Activated CD8-positive, alpha-beta memory T cell treated with anti-CD3 and anti-CD28 coated beads, Interleukin-2, amount 50 U/mL, for 48 hours (primary cell): ENCODE measurements around the gene CACNA1D.
"Not testable (repeated sequence)": the region's sequence is repeated elsewhere in the genome, so short reads cannot be mapped to it uniquely, and the experiment has no call there.

ENCODE experiments used
- DNase-seq: peaks from one replicate; pipeline ENCODE4 v3.0.0-alpha.2; 2020

Gene CACNA1D

GRCh38 chr3:53618524-53618906, 124.1 kb downstream of the CACNA1D start:
- no peak for DNase-seq

DNA sequence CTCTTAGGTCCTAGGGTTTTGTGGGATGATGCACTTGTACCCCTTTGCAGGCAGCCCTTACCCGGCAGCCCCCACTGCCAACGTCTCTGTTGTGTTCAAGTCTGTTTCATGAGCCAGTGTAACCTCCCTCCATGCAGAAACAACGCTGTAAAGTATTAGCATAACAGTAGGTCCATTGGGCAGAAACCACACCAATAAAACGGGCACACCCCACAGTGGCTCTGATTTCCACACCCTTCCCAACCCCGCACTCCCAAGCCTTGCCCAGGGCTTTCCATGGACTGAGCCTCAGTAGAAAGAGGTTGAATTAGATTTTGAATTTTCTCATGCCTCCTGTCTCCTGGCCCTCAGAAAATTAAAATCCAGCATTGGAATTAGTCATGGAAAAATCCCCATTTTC, 124.5 kb downstream of the CACNA1D start:
- DNase-seq: no peak

- no peak for DNase-seq
Observed at GRCh38 chr3:53624061-53624857, 129.8 kb downstream of the CACNA1D start.

GRCh38 chr3:53626876-53627275, 132.5 kb downstream of the CACNA1D start:
- no peak for DNase-seq

GRCh38 chr3:53628536-53629401, 134.4 kb downstream of the CACNA1D start:
- DNase-seq: no peak

- no peak for DNase-seq
Observed at GRCh38 chr3:53629402-53629723, 135.0 kb downstream of the CACNA1D start.

DNA sequence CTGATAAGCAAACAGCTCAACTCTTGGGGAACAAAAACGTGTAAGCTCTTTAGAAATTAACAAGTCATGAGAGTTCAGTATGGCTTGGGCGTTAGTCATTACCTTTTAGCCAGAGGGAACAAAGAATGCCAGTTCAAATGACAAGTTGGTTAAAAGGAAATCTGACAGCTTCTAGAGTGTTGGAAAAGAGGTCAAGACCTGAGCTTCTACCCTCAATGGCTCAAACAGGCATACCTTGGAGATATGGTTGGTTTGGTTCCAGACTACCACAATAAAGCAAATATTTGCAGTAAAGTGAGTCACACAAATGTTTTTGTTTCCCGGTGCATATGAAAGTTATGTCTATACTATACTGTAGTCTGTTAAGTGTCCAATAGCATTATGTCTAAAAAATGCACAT, 136.1 kb downstream of the CACNA1D start:
- no peak for DNase-seq

GRCh38 chr3:53633197-53633787, 138.9 kb downstream of the CACNA1D start:
- DNase-seq: no peak

DNA sequence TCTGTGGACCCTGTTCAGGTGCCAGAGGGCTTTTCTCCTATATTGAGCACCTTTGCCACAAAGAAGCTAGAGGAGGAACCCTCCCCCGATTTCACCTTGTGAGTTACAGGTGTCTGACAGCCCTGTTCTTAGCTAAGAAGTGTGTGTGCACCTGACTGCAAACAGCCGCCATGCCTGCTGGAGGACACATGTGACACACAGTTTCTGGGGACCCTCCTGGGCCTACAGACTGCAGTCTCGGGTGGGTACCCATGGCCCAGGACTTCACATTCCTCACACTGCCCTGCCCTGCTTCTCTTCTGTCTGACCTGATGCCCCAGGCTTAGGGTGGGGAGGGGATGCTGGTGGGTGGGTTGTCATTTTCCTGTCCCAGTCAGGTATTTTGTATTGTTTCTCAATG, 140.6 kb downstream of the CACNA1D start:
- no peak for DNase-seq

GRCh38 chr3:53638806-53639205, 144.4 kb downstream of the CACNA1D start:
- not testable (repeated sequence) for DNase-seq

GRCh38 chr3:53641397-53641796, 147.0 kb downstream of the CACNA1D start:
- no peak for DNase-seq

DNA sequence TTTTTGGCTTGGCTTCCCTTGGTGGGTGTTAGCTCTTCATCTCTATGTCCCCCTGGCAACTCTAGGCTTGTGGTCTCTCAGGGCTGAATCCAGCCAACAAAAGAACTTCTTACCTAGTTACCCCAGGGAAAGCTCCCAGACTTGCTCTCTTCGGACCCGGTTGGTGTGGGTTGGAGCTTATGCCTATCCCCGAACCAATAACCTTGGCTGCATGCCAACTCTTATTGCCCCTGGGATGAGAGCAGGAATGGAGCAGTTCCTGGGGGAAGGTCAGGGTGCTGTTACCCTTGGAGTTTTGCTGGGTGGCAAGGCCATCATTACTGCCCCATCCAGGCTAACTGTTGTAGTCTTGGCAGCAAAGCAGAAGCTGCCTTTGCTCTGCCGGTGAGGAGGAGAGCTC, 147.8 kb downstream of the CACNA1D start:
- no peak for DNase-seq

DNA sequence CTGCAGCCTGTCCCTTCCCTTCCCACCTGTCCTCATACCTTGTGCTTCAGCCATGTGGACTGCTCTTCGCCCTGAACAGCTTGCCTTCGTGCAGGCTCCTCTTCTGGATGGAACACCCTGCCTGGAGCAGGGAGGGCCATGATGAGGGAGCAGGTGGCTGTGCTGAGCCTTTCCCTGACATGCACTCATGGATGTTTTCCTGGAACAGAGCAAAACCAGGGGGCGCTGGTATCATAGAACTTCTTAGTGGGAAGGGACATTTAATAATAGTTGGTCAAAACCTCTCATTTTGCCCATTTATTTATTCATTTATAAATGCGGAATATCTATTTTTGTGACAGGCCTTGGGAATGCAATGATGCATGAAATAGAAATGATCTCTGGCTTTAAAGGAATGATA, 149.3 kb downstream of the CACNA1D start:
- DNase-seq: no peak

DNA sequence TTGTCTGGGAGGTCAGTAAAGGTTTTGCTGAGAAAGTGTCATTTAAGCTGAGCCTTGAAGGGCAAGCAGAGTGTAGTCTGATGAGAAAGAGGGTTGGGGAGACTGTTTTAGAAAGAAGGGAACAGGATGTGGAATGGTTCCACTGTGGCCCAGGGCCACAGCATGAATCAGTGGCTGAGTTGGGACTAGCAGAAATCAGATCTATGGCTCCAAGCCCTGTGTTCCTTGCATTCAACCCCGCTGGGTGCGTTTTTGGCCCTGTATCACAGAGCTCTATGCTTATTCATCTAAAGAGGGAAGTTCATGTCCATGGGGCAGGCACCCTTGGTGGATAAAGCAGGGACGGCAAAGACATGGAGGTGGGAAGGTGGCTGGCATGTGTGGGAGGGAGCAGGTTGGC, 151.3 kb downstream of the CACNA1D start:
- no peak for DNase-seq

- no peak for DNase-seq
Observed at GRCh38 chr3:53646723-53647122, 152.3 kb downstream of the CACNA1D start.

DNA sequence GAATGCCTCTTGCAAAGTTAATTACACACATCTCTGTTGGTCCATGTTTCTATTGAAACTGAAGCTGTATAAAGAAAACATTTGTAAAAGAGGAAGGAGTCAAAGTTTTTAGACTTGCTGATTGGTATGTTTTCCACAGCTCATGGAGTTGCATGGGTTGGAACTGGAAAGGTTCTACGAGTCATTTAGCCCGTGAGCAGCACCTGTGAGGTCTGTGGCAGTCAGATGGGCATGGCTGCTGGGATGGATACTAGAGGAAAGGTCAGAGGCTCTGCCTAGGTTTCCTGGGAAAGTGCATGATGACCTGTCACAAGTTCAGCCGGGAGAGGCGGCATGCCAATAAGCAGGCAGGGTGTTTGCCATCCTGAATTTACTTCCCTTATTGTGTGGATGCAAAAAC, 155.4 kb downstream of the CACNA1D start:
- no peak for DNase-seq

DNA sequence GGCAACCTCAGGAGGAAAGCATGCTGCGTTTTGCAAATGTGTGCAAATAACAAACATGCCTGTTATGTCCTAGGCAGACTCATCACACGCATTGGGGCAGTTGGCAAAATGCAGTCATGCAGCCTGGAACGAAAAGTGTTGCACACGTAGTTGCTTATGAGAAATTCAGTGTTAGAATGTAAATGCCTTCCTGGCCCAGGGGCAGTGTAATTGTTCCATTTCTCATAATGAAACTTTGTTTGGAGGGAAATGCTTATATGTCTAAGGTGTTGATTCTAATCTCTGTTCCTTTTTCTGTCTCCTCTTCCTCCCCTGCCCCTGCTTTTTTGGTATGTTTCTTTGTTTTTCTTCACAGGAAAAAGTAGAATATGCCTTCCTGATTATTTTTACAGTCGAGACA, 156.0 kb downstream of the CACNA1D start:
- DNase-seq: no peak

- DNase-seq: no peak
Observed at GRCh38 chr3:53650928-53651661, 156.7 kb downstream of the CACNA1D start.

DNA sequence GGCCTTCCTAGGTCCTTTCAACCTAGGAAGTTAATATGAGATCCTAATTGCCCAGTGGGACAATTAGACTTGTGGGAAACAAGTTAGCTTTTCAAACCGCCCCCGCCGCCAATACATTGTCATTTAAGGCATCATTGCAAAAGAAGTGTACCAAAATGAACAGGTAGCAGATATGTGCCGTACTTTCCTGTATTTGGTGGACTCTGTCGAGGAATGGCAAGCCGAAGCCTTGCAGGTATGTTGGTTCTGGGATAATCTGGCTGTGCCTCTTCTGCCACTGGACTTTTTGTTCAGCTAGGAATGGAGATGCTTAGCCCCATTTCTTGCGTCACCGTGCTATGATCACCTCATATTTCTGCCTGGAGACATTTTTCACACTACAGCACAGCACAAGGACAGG, 157.5 kb downstream of the CACNA1D start:
- DNase-seq: no peak

DNA sequence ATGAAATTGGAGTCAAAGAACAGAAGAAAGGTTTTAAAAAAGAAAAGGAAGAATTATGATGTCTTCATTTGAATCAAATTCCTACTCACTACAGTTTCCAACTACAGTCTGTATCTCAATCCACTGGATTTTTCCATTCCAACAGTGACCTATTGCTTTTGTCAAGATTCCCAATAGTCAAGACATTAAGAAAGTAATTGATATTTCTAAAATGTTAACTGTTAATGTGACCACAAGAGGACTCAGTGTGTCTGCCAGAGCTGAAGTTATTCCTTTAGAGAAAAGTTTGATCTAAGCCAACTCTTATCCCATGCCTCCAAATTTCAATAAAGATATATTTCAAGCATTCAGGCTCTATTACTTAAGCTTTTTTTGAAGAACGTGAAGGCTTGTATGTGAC, 163.2 kb downstream of the CACNA1D start:
- DNase-seq: no peak

DNA sequence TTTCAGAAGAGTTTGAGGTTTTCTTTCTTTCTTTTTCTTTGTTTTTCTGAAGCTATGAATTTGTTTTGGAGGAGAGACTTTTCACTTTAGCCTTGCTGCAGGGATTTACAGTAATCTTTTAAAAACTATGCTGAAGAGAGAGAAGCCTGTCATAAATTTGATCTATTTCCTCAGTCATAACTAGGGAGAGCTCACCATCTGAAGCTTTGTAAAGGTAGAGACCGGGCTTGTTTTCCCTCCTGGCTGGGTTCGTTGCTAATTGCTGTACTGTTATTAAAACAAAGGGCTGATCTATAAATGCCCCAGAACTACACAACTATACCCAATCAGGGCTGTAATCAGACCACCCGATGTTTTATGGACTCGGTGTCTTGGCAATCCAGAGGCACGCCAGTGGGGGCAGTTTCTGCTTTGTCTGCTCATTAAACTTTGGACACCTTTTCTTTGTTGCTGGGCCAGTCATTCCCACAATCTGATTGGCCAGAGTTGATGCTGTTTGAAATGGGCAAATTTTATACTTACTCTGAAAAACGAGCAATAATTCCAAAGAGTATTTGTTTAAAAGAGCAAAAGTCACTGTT, 164.3 kb downstream of the CACNA1D start:
- no peak for DNase-seq

DNA sequence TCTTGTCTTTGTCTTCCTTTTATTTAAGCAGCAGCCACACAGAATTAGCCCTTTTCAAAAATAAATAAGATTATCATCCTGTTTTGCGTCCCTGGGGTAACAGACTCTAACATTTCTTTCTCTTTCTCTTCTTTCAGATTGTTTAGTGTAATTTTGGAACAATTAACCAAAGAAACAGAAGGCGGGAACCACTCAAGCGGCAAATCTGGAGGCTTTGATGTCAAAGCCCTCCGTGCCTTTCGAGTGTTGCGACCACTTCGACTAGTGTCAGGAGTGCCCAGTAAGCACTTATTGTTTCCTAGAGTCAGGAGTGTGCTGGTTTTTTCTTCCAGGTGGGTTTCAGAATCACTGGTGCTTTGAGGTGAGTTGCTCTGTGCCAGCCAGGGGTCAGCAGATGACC, 165.6 kb downstream of the CACNA1D start:
- DNase-seq: no peak

DNA sequence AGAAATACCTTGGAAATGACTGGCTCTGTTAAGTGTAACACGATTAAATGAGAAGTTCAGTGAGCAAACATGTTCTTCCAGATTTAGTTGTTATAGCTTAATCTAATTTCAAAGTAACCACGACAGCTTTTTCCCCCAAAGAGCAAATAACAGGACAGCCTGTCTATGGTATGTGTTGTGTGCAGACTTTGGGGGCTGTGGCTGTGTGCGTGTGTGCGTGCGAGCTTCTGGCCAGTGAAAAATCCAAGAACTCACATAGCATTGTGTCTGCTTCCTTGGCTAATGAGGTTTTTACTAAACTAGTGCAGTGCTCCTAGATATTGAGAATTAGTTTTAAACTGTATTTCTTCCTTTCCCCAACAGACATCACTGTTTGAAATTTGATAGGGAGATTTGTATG, 167.1 kb downstream of the CACNA1D start:
- DNase-seq: no peak
